ENCODE data around the gene CD99L2. TPM values are rescaled to one million over a fixed set of nuclear protein-coding genes. Genes with fewer than 3 reads are reported as not detected.

The CD99L2 gene
- total and polyA plus RNA-seq, 10 of the 15 experiments (the other 5 are each of a cell fraction or from before 2014, with no cell fraction given), result 1.1 to 22.9 (median 13.0) TPM

DNA sequence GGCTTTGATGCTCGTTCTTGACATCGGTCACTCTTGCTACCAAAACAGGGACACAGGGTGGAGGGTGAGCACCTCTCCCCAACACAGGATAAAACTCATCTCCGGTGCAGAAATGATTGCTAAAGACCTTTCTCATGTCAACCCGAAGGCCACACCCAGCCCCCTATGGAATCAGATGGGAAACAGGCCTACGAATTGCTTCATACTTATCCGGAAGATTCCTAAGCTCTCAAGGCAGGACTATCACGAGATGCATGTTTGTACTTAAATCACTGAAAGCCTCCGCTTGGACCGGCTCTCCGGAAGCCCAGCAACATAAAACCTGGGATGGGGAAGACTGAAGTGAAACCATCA lies 130.4 kb downstream of the CD99L2 start:
- Histone ChIP-seq H3K27ac (ENCODE audit: control insufficient read depth, insufficient read depth) (no peak overlapping the region), H3K4me3 (no peak overlapping the region), H3K36me3 (ENCODE audit: control insufficient read depth in 2 of 2, insufficient read depth in 2 of 2, low read length in 1 of 2) (no peaks in the 10 kb centered on the region; a peak in 2 of 4 replicates), H2AFZ (ENCODE audit: control insufficient read depth, low read depth, low read length) (no peak overlapping the region), H3K9ac (ENCODE audit: control insufficient read depth, insufficient read depth, low read length) (no peak overlapping the region), H3K4me2 (ENCODE audit: control insufficient read depth, insufficient read depth) (no peak overlapping the region), H4K20me1 (ENCODE audit: control insufficient read depth, insufficient read depth) (no peaks in the 10 kb centered on the region; the same call in 1 of the 2 replicates), H3K9me3 (replicated peaks; ENCODE audit: control insufficient read depth, insufficient read depth, low read length) (no peaks in the 10 kb centered on the region), H3K4me1 (ENCODE audit: control insufficient read depth, insufficient read depth, low read length) (no peaks in the 10 kb centered on the region), H3K27me3 (replicated peaks in 1 of 2; ENCODE audit: control insufficient read depth in 2 of 2, insufficient read depth in 2 of 2, low read length in 1 of 2) (no peaks in the 10 kb centered on the region), H3K79me2 (ENCODE audit: control insufficient read depth, insufficient read depth, low read length) (no peaks in the 10 kb centered on the region)
- DNase-seq (ENCODE audit: low read depth, low spot score) (no peak), ATAC-seq (no peak), FAIRE-seq (no peak)
- SMC1A ChIA-PET (ENCODE audit: uncharacterized antibody, unreplicated experiment), result interaction anchor here (5.1 kb wide), 1 partner anchor 314 kb away, joined by 40 read pairs; no protein-coding TSS in a partner anchor
- POLR2A ChIA-PET, result no interaction called here
- RAD21 ChIA-PET (ENCODE audit: unreplicated experiment), result interaction anchor here (0.6 to 1.4 kb wide), 2 partner anchors 51 to 314 kb away, joined by 5 to 6 read pairs; no protein-coding TSS in a partner anchor
- intact Hi-C loops (cut with micrococcal nuclease; ENCODE audit: unreplicated experiment) (no loop called here), in situ Hi-C loops (cut with MboI) (loop anchor here (25.0 kb wide), 1 partner anchor 919 kb away; the partner anchor contains the start of gene PRRG3)
- no peak for TF ChIP-seq MYB (IDR thresholded peaks at IDR 0.05; ENCODE audit: borderline replicate concordance, low read depth, low read length)
- no TSS peak for BruUV-seq (replicated peaks)
- 78% methylated on average over 9 of the region's 10 CpGs for WGBS (ENCODE audit: insufficient coverage, insufficient replicate concordance, low lambda C conversion rate, missing lambda C conversion rate)
- CTCF ChIA-PET, result interaction anchor here (1.1 kb wide), 1 partner anchor 316 kb away, joined by 4 read pairs; no protein-coding TSS in a partner anchor

DNA sequence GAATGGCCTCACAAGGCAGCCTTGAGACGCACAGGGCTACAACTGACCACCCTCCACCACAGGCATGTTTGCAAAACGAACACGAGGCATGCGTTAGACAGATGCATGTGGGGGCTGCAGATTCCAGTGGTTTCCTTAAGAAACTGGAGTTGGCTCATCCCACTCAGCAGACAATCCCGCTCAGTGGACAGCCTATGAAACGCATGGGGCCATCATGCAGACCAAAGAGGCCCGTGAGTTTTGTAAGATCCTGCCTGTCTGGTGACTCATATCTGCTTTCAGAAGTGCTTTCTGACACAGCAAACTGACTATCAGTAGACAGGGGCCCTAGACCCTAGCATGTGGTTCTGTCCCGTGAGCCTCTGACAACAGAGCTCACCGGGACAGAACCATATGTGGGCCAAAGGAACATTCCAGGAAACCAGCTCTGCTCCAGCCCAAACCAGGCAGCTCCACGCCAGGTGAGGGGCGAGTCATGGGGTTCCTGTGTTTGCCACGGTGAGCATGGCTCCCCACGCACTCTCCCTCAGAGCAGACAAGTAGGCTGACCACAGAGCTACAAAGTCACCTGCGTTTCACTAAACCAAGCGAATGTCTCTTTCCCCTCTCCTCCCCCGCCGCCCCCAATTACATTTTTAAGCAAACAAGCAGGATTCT lies 130.9 kb downstream of the CD99L2 start:
- Histone ChIP-seq H2AFZ (ENCODE audit: control insufficient read depth, low read depth, low read length) (no peak overlapping the region), H3K4me3 (no peak overlapping the region), H3K4me2 (ENCODE audit: control insufficient read depth, insufficient read depth) (no peak overlapping the region), H3K9ac (ENCODE audit: control insufficient read depth, insufficient read depth, low read length) (no peak overlapping the region), H3K36me3 (ENCODE audit: control insufficient read depth in 2 of 2, insufficient read depth in 2 of 2, low read length in 1 of 2) (peaks cover 0 to under 1% of the 10 kb centered on the region in 2 experiments; a peak in 2 of 4 replicates), H3K27me3 (replicated peaks in 1 of 2; ENCODE audit: control insufficient read depth in 2 of 2, insufficient read depth in 2 of 2, low read length in 1 of 2) (no peaks in the 10 kb centered on the region), H4K20me1 (ENCODE audit: control insufficient read depth, insufficient read depth) (no peaks in the 10 kb centered on the region; the same call in 1 of the 2 replicates), H3K4me1 (ENCODE audit: control insufficient read depth, insufficient read depth, low read length) (no peaks in the 10 kb centered on the region), H3K9me3 (replicated peaks; ENCODE audit: control insufficient read depth, insufficient read depth, low read length) (no peaks in the 10 kb centered on the region), H3K79me2 (ENCODE audit: control insufficient read depth, insufficient read depth, low read length) (no peaks in the 10 kb centered on the region), H3K27ac (ENCODE audit: control insufficient read depth, insufficient read depth) (no peak overlapping the region)
- FAIRE-seq (no peak), ATAC-seq (peak; percentile 18; the same call in 1 of the 3 replicates), DNase-seq (ENCODE audit: low read depth, low spot score) (no peak)
- ChIA-PET CTCF (interaction anchor here (1.1 kb wide), 1 partner anchor 316 kb away, joined by 4 read pairs; no protein-coding TSS in a partner anchor), POLR2A (no interaction called here), RAD21 (ENCODE audit: unreplicated experiment) (interaction anchor here (1.4 kb wide), 1 partner anchor 314 kb away, joined by 6 read pairs; no protein-coding TSS in a partner anchor), SMC1A (ENCODE audit: uncharacterized antibody, unreplicated experiment) (interaction anchor here (5.1 kb wide), 1 partner anchor 315 kb away, joined by 40 read pairs; no protein-coding TSS in a partner anchor)
- in situ Hi-C loops (cut with MboI), result loop anchor here (25.0 kb wide), 1 partner anchor 920 kb away; the partner anchor contains the start of gene PRRG3
- intact Hi-C loops (cut with micrococcal nuclease; ENCODE audit: unreplicated experiment), result no loop called here
- WGBS (ENCODE audit: insufficient coverage, insufficient replicate concordance, low lambda C conversion rate, missing lambda C conversion rate), result 55% methylated on average over 17 of the region's 17 CpGs
- BruUV-seq (replicated peaks), result no TSS peak
- no peak for TF ChIP-seq ZBTB11 (CRISPR knock-in tag; IDR thresholded peaks at IDR 0.05)
- TF ChIP-seq ESRRA (IDR thresholded peaks at IDR 0.05; ENCODE audit: low read length), result no peak
- TF ChIP-seq ZZZ3 (IDR thresholded peaks at IDR 0.05; ENCODE audit: control insufficient read depth, insufficient read length, low read depth), result no peak
- TF ChIP-seq STAT3 (IDR thresholded peaks at IDR 0.05; ENCODE audit: low read depth, low read length), result no peak
- no peak for TF ChIP-seq POU2F2 (IDR thresholded peaks at IDR 0.05; ENCODE audit: borderline replicate concordance, low read depth, low read length)
- TF ChIP-seq NBN (IDR thresholded peaks at IDR 0.05), result no peak
- TF ChIP-seq IRF3 (IDR thresholded peaks at IDR 0.05), result no peak
- TF ChIP-seq BMI1 (IDR thresholded peaks at IDR 0.05; ENCODE audit: borderline replicate concordance), result no peak
- no peak for TF ChIP-seq IRF4 (IDR thresholded peaks at IDR 0.05; ENCODE audit: low read depth, low read length)
- TF ChIP-seq NR2C1 (IDR thresholded peaks at IDR 0.05), result no peak
- no peak for TF ChIP-seq HCFC1 (IDR thresholded peaks at IDR 0.05; ENCODE audit: low read length)
- no peak for TF ChIP-seq FOS (IDR thresholded peaks at IDR 0.05; ENCODE audit: borderline replicate concordance, extremely low read depth, insufficient read length)

Data from GM12878 (cell line).